GM21360 (cell line): Measurements from ENCODE around the gene TTLL1.
"Not testable (repeated sequence)": the region's sequence is repeated elsewhere in the genome, so short reads cannot be mapped to it uniquely, and the experiment has no call there.

Experiments
- ATAC-seq: cut with Tn5 transposase; IDR thresholded peaks from one replicate; pipeline ENCODE4 v1.9.1; 2021; ENCODE audit warnings: mild to moderate bottlenecking, moderate library complexity; ENCODE audit not compliant: unreplicated experiment

TTLL1 gene

GRCh38 chr22:43078522-43078921 lies 10.7 kb downstream of the TTLL1 start:
- no peak for ATAC-seq

GRCh38 chr22:43077121-43077877 lies 11.9 kb downstream of the TTLL1 start:
- ATAC-seq, result no peak

- no peak for ATAC-seq
These were observed 22.3 kb downstream of the TTLL1 start for GRCh38 chr22:43066844-43067385.

- ATAC-seq, result no peak
These were observed 23.1 kb downstream of the TTLL1 start for GRCh38 chr22:43066134-43066533.

- no peak for ATAC-seq
These were observed 29.0 kb downstream of the TTLL1 start for GRCh38 chr22:43060183-43060582.

- ATAC-seq, result no peak
These were observed 31.6 kb downstream of the TTLL1 start for GRCh38 chr22:43057641-43058040.

GRCh38 chr22:43053176-43053575 lies 36.0 kb downstream of the TTLL1 start:
- no peak for ATAC-seq

- no peak for ATAC-seq
These were observed 38.2 kb downstream of the TTLL1 start for GRCh38 chr22:43050995-43051394.

- ATAC-seq, result no peak
These were observed 41.6 kb downstream of the TTLL1 start for GRCh38 chr22:43047605-43048004.

- ATAC-seq, result no peak
These were observed 44.9 kb downstream of the TTLL1 start for GRCh38 chr22:43044290-43044712.

- ATAC-seq, result no peak
These were observed 47.0 kb downstream of the TTLL1 start for GRCh38 chr22:43042101-43042780.

- no peak for ATAC-seq
These were observed 49.4 kb downstream of the TTLL1 start for GRCh38 chr22:43039800-43040199.

GRCh38 chr22:43038325-43038724 lies 50.9 kb downstream of the TTLL1 start:
- ATAC-seq, result no peak

GRCh38 chr22:43036282-43036829 lies 52.8 kb downstream of the TTLL1 start:
- ATAC-seq, result no peak

- no peak for ATAC-seq
These were observed 53.9 kb downstream of the TTLL1 start for GRCh38 chr22:43035250-43035649.

- ATAC-seq, result no peak
These were observed 57.6 kb downstream of the TTLL1 start for GRCh38 chr22:43031617-43032016.

- no peak for ATAC-seq
These were observed 70.6 kb downstream of the TTLL1 start for GRCh38 chr22:43018615-43019014.

- ATAC-seq, result no peak
These were observed 71.4 kb downstream of the TTLL1 start for GRCh38 chr22:43017525-43018460.

GRCh38 chr22:43016150-43016549 lies 73.0 kb downstream of the TTLL1 start:
- ATAC-seq, result not testable (repeated sequence)

GRCh38 chr22:43015677-43016042 lies 73.5 kb downstream of the TTLL1 start:
- ATAC-seq, result no peak
